MM.1S (cell line): ENCODE measurements around the gene ERO1B.

ENCODE experiments used
- DNase-seq: peaks from one replicate; pipeline ENCODE4 v3.0.0-alpha.2; 2015
- H2AFZ ChIP-seq: fragments of 300-600 bp; sonication (generic); 2 replicates; pipeline ENCODE4 v1.6.0; 2016; ENCODE audit warnings: antibody characterized with exemption, low read length
- H3F3A ChIP-seq: fragments of 300-600 bp; sonication (generic); 2 replicates; pipeline ENCODE4 v1.6.1; 2016; ENCODE audit warnings: mild to moderate bottlenecking, antibody characterized with exemption, low read length, moderate library complexity, mixed read lengths; ENCODE audit not compliant: insufficient read depth
- H3K27ac ChIP-seq: fragments of 300-600 bp; sonication (generic); 2 replicates; pipeline ENCODE4 v1.5.1; 2016; ENCODE audit warnings: mild to moderate bottlenecking, low read length
- H3K27me3 ChIP-seq: fragments of 300-600 bp; sonication (generic); replicated peaks from 2 replicates; pipeline ENCODE4 v1.6.0; 2016; ENCODE audit warnings: low read length; ENCODE audit not compliant: insufficient read depth
- H3K36me3 ChIP-seq: fragments of 300-600 bp; sonication (generic); replicated peaks from 2 replicates; pipeline ENCODE4 v1.6.1; 2016; ENCODE audit warnings: mild to moderate bottlenecking, low read length, mixed read lengths; ENCODE audit not compliant: insufficient read depth
- H3K4me1 ChIP-seq: fragments of 300-600 bp; sonication (generic); 2 replicates; pipeline ENCODE4 v1.6.1; 2016; ENCODE audit warnings: low read length, mixed read lengths
- H3K4me2 ChIP-seq: fragments of 300-600 bp; sonication (generic); 2 replicates; pipeline ENCODE4 v1.6.0; 2016; ENCODE audit warnings: low read depth, low read length
- H3K4me3 ChIP-seq: fragments of 300-600 bp; sonication (generic); 2 replicates; pipeline ENCODE4 v1.5.1; 2016; ENCODE audit warnings: low read length, mixed read lengths
- H3K79me2 ChIP-seq: fragments of 300-600 bp; sonication (generic); 2 replicates; pipeline ENCODE4 v1.6.1; 2016; ENCODE audit warnings: mixed run types, low read length, mixed read lengths
- H3K9ac ChIP-seq: fragments of 300-600 bp; sonication (generic); 2 replicates; pipeline ENCODE4 v1.6.1; 2016; ENCODE audit warnings: low read length, mixed read lengths
- H3K9me2 ChIP-seq: fragments of 300-600 bp; sonication (generic); replicated peaks from 2 replicates; pipeline ENCODE4 v1.6.1; 2016; ENCODE audit warnings: mild to moderate bottlenecking, low read length, mixed read lengths; ENCODE audit not compliant: insufficient read depth
- H3K9me3 ChIP-seq: fragments of 300-600 bp; sonication (generic); replicated peaks from 2 replicates; pipeline ENCODE4 v1.6.1; 2016; ENCODE audit warnings: mild to moderate bottlenecking, low read length, mixed read lengths; ENCODE audit not compliant: insufficient read depth
- H4K20me1 ChIP-seq: fragments of 300-600 bp; sonication (generic); 2 replicates; pipeline ENCODE4 v1.6.1; 2016; ENCODE audit warnings: mild to moderate bottlenecking, low read length, moderate library complexity, mixed read lengths; ENCODE audit not compliant: insufficient read depth
- EZH2phosphoT487 ChIP-seq: fragments of 300-600 bp; sonication (generic); IDR thresholded peaks from 2 replicates; pipeline ENCODE4 v1.6.1; 2018; ENCODE audit warnings: antibody characterized with exemption, low read length
- TF ChIP-seq, protein P1 (sequence below): fragments of 300-600 bp; sonication (generic); IDR thresholded peaks from 2 replicates; pipeline ENCODE4 v1.5.1; 2016; ENCODE audit warnings: antibody characterized with exemption, low read length, mixed read lengths

ERO1B gene

GRCh38 chr1:236167154-236167553 lies 114.6 kb downstream of the ERO1B start:
- Histone ChIP-seq H4K20me1 (no peaks in the 10 kb centered on the region), H3K36me3 (no peaks in the 10 kb centered on the region), H3K27me3 (peaks cover 29% of the 10 kb centered on the region), H3K4me2 (no peak overlapping the region), H3K27ac (no peak overlapping the region), H3F3A (peaks cover 12% of the 10 kb centered on the region), H3K79me2 (no peaks in the 10 kb centered on the region), H3K4me3 (no peak overlapping the region), H3K4me1 (peaks cover 14% of the 10 kb centered on the region), H3K9me3 (no peaks in the 10 kb centered on the region), H3K9me2 (no peaks in the 10 kb centered on the region), H2AFZ (no peak overlapping the region), H3K9ac (no peak overlapping the region)
- DNase-seq, result no peak
- no peak for TF ChIP-seq EZH2phosphoT487
- TF ChIP-seq, protein P1, sequence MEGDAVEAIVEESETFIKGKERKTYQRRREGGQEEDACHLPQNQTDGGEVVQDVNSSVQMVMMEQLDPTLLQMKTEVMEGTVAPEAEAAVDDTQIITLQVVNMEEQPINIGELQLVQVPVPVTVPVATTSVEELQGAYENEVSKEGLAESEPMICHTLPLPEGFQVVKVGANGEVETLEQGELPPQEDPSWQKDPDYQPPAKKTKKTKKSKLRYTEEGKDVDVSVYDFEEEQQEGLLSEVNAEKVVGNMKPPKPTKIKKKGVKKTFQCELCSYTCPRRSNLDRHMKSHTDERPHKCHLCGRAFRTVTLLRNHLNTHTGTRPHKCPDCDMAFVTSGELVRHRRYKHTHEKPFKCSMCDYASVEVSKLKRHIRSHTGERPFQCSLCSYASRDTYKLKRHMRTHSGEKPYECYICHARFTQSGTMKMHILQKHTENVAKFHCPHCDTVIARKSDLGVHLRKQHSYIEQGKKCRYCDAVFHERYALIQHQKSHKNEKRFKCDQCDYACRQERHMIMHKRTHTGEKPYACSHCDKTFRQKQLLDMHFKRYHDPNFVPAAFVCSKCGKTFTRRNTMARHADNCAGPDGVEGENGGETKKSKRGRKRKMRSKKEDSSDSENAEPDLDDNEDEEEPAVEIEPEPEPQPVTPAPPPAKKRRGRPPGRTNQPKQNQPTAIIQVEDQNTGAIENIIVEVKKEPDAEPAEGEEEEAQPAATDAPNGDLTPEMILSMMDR, result no peak

GRCh38 chr1:236166041-236166440 lies 115.7 kb downstream of the ERO1B start:
- H3K36me3 ChIP-seq, result no peaks in the 10 kb centered on the region
- peaks cover 12% of the 10 kb centered on the region for H3F3A ChIP-seq
- H3K27me3 ChIP-seq, result peaks cover 29% of the 10 kb centered on the region
- no peaks in the 10 kb centered on the region for H3K9me3 ChIP-seq
- H3K79me2 ChIP-seq, result no peaks in the 10 kb centered on the region
- H2AFZ ChIP-seq, result no peak overlapping the region
- no peak overlapping the region for H3K4me2 ChIP-seq
- no peak overlapping the region for H3K4me3 ChIP-seq
- no peak for DNase-seq
- H3K27ac ChIP-seq, result no peak overlapping the region
- no peaks in the 10 kb centered on the region for H3K9me2 ChIP-seq
- H3K9ac ChIP-seq, result no peak overlapping the region
- H4K20me1 ChIP-seq, result no peaks in the 10 kb centered on the region
- no peak for TF ChIP-seq EZH2phosphoT487
- TF ChIP-seq, protein P1, result no peak
- peaks cover 14% of the 10 kb centered on the region for H3K4me1 ChIP-seq
